Medulla oblongata (tissue), 1 donor: ENCODE data around the gene KCTD2.

Experiments
- DNase-seq: peaks from one replicate; pipeline ENCODE4 v3.0.0-alpha.2; 2015; ENCODE audit errors: extremely low spot score

KCTD2 gene

DNA sequence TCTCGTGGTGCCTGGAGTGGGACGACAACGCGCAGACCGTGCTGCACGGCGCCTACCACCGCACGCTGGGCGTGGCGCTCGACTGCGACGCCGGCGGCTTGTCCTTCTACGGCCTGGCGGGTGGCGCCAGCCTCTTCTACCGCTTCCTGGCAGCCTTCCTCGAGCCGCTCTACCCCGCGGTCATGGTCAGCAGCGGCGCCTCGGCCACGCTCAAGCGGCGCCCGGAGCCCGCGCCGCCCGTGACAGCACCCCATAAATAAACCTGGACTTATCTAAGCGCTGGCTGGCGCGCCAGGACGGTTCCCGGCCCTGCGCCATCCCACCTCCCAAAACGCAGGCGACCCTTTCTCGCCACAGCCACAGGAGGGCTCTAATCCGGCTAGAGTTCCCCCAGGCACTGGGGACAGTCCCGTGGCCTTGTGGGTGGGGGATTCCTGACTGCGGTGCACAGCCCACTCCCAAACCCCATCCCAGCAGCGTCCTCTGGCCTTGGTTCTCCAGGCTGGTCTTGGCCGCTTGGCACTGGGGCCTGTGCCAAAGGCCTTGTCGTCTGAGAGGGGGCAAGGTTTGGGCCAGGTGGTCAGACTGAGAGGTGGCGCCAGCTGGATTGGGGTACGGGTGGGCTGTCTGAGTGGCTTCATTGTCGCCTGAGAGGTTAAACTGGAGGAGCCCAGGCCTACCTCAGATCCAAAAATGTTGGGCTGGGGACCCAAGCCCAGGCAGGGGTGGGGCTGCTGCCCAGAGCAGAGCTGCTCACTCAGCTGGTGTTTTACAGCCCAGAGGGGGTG is 30.7 kb downstream of the KCTD2 start:
- DNase-seq: peak; percentile 40

DNA sequence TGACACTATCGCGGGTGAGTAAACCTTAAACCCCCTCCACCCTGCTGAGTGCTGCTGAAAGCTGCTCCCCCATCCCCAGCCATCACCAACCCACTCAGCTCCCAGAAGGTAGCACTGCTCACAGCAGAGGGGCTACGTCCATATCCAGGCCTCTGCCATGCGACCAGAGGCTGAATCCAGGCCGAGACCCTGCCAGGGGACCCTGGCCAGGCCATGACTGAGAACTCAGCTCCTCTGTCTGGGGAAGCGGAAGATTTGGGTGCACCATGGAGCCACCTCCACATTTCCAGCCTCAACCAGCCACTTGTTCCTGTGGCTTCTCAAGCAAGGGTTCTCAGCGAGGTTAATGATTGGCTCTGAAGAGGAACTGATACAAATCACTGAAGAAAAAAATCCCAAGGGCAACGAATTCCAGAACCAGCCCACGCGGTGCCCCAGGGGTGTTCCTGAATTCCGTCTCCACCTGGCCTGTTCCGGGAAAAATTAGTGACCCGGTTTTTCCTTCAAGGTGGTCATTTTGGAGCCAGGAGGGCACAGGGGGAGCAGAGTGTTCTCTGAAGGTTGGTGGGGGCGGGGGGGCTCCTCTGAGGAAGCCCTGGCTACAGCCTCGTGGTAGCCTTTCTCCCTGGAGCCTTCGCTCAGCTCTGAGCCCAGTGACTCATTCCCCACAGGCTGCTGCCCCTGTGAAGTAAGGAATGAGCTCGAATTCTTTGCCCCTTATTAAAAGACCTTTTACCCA is 31.4 kb downstream of the KCTD2 start:
- no peak for DNase-seq

DNA sequence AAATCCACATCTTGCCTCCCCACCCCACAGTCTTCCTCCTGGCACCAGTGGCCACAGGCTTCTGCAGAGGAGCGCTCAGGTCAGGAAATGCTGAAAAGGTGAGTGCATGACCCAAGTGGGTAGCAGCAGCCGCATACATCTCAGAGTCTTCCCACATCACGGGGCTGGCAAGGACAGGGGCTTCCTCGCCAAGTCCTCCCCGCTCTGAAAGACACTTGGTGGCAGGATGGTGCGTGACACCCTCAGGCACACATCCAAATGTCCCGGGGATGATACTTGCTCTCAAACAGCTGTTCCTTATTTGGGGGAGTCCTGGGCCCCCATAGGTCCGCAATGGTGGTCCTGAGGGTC is 32.0 kb downstream of the KCTD2 start:
- DNase-seq: no peak

DNA sequence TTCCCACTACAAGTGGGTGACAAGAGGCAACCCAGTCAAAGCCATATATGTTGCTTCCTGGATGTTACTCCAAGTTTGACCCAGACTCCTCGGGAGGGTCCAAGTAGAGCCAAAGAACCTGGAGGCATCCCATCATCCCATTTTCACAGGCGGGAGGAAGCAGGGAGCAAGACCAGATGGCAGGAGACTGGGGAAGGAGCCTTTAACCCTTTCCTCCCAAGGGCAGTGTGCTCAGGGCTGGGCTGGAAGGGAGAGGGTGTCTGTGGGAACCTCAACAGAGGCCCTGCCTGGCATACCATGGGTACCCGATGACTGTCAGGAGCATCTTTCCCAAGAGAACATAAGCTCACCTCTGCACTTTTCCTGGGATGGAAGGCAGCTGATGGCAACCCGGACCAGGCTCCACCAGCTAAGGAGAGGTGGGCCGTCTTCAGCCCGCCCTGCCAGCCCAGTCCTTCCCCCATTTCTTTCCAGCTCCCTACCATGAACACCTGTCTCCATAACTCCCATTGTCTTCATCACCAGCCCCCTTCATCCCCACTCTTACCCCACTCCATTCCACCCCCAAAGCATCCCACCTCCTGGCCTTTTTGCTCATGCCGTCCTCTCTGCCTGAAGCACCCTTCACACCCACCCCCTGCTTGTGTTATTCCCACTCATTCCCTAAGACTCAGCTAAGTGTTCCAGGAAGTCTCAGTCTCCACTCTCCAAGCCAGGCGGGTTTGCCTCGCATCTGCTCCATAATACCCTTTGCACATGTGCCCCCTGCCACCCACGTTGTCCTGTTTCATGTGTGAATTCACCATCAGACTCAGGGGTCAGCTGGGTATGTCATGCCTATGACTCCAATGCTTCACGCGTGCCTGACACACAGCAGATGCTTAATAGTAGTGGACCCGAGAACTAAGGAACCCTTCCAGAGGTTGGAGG is 34.9 kb downstream of the KCTD2 start:
- DNase-seq: no peak

DNA sequence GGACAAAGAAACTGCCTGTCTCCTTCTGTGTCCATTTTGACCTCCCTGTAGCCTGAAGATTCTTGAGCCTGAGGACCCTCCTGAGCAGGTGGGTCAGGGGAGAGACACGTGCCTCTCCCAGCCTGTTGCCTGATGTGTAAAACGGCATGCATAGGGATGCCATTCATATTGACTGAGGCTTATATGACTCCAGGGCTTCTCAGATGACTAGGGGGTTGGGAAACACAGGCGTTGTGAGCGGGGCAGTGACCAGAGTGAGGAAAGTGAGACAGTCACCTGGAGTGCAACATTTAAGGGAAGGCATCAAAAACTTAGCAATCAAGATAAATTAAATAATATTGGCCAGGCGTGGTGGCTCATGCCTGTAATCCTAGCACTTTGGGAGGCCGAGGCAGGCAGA is 35.7 kb downstream of the KCTD2 start:
- no peak for DNase-seq

DNA sequence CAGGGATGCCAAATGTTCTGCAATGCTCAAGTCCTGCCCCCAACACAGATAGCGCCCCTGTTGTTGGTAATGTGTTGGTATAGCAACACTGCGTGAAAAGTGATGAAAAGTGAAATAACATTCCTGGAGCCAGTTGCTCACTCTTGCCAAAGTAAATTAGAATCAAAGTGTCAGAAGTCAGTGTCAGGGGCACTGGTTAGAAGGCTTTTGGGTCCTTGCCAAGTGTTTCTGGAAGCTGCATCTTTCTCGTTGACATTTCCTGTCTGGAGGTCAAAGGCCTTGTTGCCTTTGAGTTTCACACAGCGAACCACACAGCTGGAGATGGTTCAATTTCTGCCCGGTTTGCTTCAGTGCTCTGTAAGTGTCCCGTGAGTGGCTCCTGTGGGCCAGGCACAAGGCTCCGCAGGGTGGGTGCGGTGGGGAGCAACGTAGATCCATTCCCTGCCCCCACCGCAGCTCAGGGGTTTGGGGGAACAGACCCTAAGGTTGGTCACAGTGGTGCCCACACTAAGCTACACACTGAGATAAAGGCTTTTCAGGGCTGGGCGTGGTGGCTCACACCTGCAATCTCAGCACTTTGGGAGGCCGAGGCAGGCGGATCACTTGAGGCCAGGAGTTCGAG is 37.1 kb downstream of the KCTD2 start:
- DNase-seq: no peak

DNA sequence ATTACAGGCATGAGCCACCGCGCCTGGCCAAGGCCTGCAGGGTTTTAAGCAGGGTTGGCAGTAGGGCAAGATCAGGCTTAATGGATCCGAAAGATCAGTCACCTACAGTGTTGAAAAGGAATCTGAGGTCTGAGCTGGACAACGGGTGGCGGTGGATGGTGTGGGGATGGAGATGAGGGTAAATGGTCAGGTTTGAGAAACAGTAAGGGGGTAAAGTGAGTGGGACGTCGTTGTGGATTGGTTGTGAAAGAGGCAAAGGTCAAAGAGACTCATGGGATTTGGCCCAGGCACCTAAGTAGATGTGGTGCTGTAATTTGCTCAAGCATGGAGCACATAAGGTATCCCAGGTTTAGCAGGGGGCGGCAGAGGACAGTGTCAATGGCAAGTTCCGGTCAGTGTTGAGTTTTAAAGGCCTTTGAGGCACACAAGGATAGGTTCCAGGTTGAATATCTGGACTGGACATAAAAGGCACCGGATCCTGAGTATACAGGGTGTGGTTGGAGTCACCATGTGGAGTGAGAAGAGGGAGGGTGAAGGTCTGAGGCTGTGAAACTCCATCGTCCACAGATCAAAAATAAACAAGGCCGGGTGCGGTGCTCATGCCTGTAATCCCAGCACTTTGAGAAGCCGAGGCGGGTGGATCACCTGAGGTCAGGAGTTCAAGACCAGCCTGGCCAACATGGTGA is 39.6 kb downstream of the KCTD2 start:
- DNase-seq: no peak

DNA sequence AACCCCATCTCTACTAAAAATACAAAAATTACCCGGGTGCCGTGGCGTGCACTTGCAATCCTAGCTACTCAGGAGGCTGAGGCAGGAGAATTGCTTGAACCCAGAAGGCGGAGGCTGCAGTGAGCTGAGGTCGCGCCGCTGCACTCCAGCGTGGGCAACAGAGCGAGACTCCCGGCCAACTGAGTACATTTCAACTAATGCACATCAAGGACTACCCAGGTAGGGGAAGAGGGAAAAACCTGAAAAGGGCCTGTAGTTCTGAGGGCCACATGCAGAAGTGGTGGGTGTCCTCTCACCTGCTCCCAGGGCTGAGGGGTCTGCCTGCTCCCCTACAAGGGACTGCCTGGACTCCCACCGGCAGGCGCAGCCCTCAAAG is 40.1 kb downstream of the KCTD2 start:
- DNase-seq: no peak

DNA sequence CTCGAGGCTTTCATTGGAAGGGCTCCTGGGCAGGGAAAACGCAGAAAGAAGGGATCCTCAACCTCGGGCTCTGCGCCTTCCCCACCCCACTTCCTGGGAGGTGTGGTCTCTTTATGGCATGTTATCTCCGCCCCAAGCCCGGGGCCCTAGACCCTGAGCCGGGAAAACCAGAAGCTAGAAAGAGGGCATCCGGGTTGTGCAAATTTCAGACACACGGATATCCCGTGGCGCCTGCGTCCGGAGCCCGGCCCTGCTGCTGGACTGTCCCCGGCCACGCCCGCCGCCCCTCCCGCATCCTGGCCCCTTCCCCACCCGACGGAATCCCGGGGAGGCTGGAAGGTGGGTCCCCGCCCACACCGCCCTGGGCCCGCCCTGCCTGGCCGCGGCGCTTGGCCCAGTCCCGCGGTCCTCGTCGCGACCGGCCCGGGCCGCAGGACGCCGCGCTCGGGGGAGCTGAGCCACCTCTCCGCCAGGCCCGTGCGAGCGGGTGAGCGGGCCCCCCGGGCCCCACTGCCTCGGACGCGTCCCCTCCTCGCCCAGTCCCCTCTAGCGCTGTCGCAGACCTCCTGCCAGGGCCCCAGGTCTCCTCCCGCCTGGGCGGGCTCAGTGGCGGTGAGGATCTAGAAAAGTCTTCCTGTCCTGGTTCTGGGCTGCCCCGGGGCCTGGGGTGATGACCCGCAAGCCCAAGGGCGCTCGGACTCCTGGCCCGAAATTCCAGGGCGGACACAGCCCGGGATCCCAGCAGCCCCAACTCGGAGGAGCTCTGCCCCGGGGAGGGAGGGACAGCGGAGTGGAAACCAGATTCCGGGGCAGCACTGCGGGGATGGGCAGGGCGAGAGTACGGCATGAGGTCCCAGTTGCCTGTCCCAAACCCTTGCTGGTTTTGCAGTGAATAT is 40.8 kb downstream of the KCTD2 start, which contains the start of gene SLC16A5:
SLC16A5 (plus strand) TSS at position 397 of the 896 bp plus-strand sequence. CDS start 5,683 bp downstream, outside the sequence.
- peak; percentile 47 for DNase-seq

DNA sequence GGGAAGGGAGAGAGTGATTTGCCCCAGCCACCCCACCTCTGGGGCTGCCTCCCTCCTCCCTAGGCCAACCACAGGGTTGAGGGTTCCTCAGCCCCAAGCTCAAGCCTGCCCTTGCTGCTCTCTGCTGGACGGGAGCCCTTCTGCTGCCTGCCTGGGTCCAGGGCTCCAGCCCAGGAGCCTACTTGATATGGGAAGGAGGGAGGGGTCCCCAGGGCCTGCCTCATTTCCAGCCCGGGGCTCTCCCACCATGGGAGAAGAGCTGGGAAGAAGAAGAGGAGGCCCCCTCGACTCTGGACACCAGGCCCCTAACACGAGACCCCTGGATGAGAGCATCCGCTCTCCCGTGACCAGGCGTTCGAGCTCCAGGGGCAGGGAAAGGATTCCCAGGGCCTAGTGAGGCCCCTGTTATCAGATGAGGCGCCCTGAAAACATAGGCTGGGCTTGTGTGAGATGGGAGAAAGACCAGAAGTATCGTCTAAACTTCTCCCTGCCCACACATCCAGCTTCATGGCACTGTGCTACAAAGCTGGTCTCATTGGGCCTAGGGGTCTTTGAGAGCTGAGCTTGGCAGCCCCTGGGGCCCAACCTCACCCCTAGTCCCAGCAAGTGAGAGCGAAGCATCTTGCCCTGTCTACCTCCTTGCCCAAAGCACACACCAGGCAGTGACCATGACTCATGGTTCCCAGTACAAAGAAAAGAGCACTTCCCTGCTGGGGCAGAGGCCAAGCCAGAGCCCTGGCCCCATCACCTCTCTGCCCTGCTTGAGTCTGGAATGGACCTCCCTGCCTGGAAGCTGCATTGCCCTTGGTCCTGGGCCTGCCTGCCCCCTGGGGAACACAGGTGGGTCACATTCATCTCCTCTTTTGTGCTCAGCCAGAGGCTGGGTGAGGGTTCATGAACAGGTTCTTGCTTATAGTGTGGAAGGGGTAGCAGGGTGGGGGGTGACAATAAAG is 41.7 kb downstream of the KCTD2 start:
- DNase-seq: no peak

DNA sequence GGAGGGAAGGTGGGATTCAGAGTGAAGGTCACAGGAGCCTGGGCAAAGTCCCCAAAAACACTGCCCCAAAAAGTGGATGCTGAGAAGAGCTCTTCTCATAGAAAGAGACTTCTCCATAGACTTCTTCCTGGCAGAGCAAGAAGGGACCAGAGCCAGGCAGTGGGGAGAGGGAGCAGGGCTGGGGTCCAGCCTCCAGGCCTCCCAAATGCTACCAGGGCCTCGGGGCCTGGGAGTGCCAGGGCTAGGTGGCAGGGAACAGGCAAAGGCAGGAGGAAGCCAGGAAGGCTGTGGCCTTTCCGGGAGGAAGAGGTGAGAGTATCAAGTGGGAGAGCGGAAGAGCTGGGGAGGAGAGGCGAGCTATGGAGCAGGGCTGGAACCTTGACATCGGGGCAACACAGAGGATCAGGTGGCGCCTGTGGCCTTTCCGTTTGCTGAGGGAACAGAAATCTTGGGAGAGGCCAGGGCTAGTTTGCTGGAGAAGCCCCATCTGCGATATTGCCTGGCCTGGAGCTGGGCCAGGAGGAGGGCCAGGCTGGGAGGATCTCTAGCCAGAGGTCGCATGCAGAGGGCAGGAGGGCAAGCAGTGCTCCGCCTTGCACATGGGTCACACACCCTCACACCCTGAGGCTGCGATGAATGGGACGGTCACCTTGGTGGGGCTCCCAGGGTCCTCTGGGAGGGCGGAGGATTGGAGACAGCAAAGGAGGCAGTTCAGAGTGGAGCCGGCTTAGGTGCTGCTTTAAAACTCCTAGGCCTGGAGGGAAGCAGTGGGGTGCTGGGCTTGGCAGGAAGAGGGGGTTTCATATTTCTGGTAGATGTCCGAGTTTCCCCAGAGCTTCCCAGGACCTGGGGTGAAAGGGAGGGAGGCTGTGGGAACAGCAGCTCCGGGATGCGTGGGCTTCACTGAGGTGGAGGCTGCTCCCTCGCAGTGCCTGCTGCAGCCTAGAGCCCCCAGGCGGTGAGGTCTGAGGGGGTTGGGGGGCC is 44.1 kb downstream of the KCTD2 start:
- DNase-seq: no peak

DNA sequence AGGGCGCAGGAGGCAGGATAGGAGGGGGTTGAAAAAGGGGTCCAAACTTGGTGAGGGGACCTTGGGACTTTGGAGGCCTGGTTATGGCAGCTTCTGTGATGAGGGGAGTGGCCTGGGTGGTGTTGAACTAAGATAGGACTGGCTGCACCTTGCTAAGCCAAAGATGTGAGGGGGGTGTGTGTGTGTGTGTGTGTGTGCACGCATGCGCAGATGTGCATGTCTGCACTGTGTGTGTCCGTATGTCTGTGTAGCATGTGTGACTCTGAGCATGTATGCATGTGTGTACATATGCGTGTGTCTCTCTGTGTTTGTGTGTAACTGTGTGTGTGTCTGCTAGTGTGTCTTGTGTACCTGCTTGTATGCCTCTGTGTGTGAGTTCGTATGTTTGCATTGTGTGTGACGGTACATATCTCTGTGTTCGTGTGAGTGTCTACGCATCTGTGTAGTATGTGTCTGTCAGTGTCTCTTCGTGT is 44.9 kb downstream of the KCTD2 start:
- DNase-seq: no peak

DNA sequence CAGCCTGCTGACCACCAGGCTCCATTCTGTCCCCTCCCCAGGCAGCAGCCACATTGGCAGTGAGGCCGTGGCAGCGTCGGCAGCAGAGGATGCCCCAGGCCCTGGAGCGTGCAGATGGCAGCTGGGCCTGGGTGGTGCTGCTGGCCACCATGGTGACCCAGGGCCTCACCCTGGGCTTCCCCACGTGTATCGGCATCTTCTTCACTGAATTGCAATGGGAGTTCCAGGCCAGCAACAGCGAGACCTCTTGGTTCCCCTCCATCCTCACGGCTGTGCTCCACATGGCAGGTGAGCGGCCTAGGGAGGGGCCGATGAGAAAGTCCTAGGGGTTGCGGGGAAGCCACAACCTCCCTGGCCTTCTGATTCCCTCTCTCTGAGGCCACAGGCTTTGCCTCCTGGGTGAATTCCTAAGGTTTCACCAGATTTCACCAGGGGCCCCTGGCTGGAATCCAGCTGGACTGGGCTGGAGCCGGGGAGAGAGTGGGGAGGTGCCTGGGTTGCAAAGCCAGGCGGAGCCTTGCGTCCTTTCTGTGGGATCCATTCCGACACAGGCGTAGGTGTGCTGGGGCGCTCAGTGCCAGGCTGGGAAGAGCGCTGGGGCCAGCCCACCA is 46.6 kb downstream of the KCTD2 start:
- DNase-seq: no peak

DNA sequence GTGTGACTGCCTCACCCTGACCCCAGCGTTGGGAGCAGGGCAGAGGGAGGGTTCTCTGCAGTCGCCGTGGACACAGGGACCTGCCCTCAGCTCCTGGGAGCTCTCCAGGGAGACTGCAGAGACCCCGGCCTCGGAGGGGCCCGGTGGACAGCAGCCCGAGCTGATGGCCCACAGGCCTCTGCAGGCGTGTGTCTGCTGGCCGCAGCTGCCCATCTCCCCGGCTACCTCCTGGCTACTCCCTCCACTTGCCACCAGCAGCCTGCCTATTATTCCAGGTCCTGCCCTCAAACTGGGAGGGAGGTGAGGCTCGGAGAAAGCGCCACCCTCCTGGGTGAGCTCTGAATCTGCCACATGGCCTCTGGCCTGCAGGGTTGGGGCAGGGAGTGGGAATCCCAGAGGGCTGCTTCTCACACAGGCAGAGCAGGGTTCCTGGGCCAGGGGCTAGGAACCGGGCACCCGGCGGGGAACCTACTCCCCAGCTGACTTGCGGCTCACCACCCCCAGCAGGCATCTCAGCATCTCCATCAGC is 47.9 kb downstream of the KCTD2 start:
- DNase-seq: no peak

DNA sequence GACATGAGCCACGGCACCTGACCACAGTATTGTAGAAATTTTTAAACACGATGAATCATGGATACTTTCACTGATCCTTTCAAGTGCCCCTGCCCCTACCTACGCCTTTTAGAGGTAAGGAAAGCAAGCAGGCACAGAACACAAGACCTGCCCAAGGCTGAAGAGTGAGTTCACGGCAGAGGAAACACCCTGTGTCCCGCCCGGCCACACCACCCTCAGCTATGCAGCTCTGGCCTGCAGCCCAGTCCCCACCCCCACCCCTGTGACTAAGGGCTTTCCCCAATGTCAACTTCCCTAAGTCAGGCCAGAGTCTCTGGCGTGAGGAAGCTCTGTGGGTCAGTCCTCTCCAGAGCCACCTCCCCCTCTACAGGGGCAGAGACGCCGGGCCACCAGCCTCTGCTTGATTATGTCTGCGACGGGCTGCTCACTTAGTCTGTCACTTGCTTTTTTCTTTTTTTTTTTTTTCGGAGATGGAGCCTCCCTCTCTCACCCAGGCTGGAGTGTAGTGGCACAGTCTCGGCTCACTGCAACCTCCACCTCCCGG is 49.1 kb downstream of the KCTD2 start:
- peak; percentile 70 for DNase-seq

DNA sequence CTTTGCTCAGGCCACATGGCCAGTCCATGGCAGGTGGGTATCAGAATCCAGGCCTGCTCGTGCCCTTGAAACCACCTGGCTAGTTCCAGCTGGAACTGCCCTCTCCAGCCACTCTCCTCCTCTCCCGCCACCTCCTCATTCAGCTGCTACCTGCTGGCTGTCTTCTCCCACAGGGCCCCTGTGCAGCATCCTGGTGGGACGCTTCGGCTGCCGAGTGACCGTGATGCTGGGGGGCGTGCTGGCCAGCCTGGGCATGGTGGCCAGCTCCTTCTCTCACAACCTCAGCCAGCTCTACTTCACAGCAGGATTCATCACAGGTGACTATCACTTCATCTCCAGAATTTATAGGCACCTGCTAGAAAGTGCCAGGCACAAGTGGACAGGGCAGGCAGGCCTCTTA is 50.8 kb downstream of the KCTD2 start:
- no peak for DNase-seq

DNA sequence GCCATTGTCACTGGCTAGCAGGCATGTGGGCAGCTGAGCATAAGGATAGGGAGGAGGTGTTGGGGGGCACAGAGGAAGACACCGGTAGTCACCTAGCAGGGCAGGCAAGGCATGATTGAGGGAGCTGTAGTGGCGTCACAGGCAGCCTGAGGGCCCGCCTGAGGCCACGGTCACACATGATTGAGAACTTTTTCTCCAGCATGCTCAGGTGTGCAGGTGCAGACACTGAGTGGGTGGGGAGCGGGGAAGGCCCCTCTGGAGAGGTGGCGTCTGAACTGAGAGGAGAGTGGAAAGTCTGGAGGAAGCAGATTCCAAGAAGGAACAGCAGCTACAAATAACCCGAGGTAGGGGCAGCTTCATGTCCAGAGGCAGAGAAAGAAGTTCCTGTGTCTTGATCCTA is 51.8 kb downstream of the KCTD2 start:
- DNase-seq: no peak
